Trophoblast cell (in vitro differentiated cells and primary cell): Measurements from ENCODE around the gene MPND.
"Not testable (repeated sequence)": the region's sequence is repeated elsewhere in the genome, so short reads cannot be mapped to it uniquely, and the experiment has no call there.

Source experiments
- DNase-seq, 2 donors: peaks; one replicate each; pipeline ENCODE4 v3.0.0-alpha.2; 2016
- H2AFZ ChIP-seq: 2 replicates; pipeline ENCODE4 v1.6.1; 2013; ENCODE audit warnings: low read length, moderate library complexity, mild to moderate bottlenecking; ENCODE audit not compliant: insufficient read depth, poor library complexity
- H2AK5ac ChIP-seq: 2 replicates; pipeline ENCODE4 v1.6.1; 2013; ENCODE audit warnings: mild to moderate bottlenecking, low read length
- H2BK120ac ChIP-seq: 2 replicates; pipeline ENCODE4 v1.6.1; 2013; ENCODE audit warnings: low read length, mild to moderate bottlenecking, moderate library complexity; ENCODE audit not compliant: insufficient read depth, poor library complexity
- H2BK12ac ChIP-seq: 2 replicates; pipeline ENCODE4 v1.6.1; 2013; ENCODE audit warnings: mild to moderate bottlenecking, low read length, moderate library complexity
- H2BK5ac ChIP-seq: 2 replicates; pipeline ENCODE4 v1.6.1; 2013; ENCODE audit warnings: low read length, low read depth, moderate library complexity, mild to moderate bottlenecking; ENCODE audit not compliant: poor library complexity
- H3K14ac ChIP-seq: 2 replicates; pipeline ENCODE4 v1.6.1; 2013; ENCODE audit warnings: mild to moderate bottlenecking, low read length
- H3K18ac ChIP-seq: 2 replicates; pipeline ENCODE4 v1.6.1; 2013; ENCODE audit warnings: mild to moderate bottlenecking, low read length
- H3K23ac ChIP-seq: 2 replicates; pipeline ENCODE4 v1.6.1; 2013; ENCODE audit warnings: low read length
- H3K27ac ChIP-seq: 2 replicates; pipeline ENCODE4 v1.5.1; 2013; ENCODE audit warnings: low read depth, mild to moderate bottlenecking, inconsistent platforms, low read length, moderate library complexity
- H3K27me3 ChIP-seq: 2 replicates; pipeline ENCODE4 v1.6.1; 2013; ENCODE audit warnings: inconsistent platforms, mild to moderate bottlenecking, low read length, moderate library complexity; ENCODE audit not compliant: insufficient read depth
- H3K36me3 ChIP-seq, 2 experiments: 1 replicate in 1 of 2; 2 replicates in 1 of 2; pipeline ENCODE4 v1.6.1; 2013; ENCODE audit warnings: low read length in 2 of 2, mild to moderate bottlenecking in 2 of 2, moderate library complexity in 1 of 2; ENCODE audit not compliant: insufficient read depth in 2 of 2, control insufficient read depth in 1 of 2
- H3K4ac ChIP-seq: 2 replicates; pipeline ENCODE4 v1.6.1; 2013; ENCODE audit warnings: low read depth, mild to moderate bottlenecking, low read length, moderate library complexity
- H3K4me1 ChIP-seq, 2 experiments: 1 replicate in 1 of 2; 2 replicates in 1 of 2; pipeline ENCODE4 v1.6.1; 2013; ENCODE audit warnings: low read length in 2 of 2, mild to moderate bottlenecking in 2 of 2, moderate library complexity in 1 of 2; ENCODE audit not compliant: insufficient read depth in 2 of 2, control insufficient read depth in 1 of 2
- H3K4me2 ChIP-seq: 2 replicates; pipeline ENCODE4 v1.6.1; 2013; ENCODE audit warnings: inconsistent platforms, mild to moderate bottlenecking, low read length, moderate library complexity
- H3K4me3 ChIP-seq: 2 replicates; pipeline ENCODE4 v1.5.1; 2013; ENCODE audit warnings: mild to moderate bottlenecking, low read depth, low read length, inconsistent platforms
- H3K79me1 ChIP-seq: one replicate; pipeline ENCODE4 v1.6.1; 2013; ENCODE audit warnings: low read length
- H3K79me2 ChIP-seq: 2 replicates; pipeline ENCODE4 v1.6.1; 2013; ENCODE audit warnings: low read length, mild to moderate bottlenecking; ENCODE audit not compliant: control insufficient read depth, insufficient read depth, poor library complexity
- H3K9ac ChIP-seq: 2 replicates; pipeline ENCODE4 v1.6.1; 2013; ENCODE audit warnings: mild to moderate bottlenecking, low read length
- H3K9me3 ChIP-seq: 2 replicates; pipeline ENCODE4 v1.6.1; 2013; ENCODE audit warnings: low read depth, mild to moderate bottlenecking, control low read depth, inconsistent platforms, low read length; ENCODE audit not compliant: insufficient read depth
- H4K12ac ChIP-seq: 2 replicates; pipeline ENCODE4 v1.6.1; 2013; ENCODE audit warnings: low read depth, mild to moderate bottlenecking, low read length, moderate library complexity
- H4K8ac ChIP-seq: 2 replicates; pipeline ENCODE4 v1.6.1; 2013; ENCODE audit warnings: low read depth, mild to moderate bottlenecking, low read length, moderate library complexity
- H4K91ac ChIP-seq: one replicate; pipeline ENCODE4 v1.6.1; 2013; ENCODE audit warnings: low read depth, mild to moderate bottlenecking, low read length, moderate library complexity
- WGBS: extraction: QIAGEN DNeasy Blood & Tissue Kit; methylation state at CpG from one replicate; pipeline ENCODE4 v1.1.7; 2013; ENCODE audit warnings: missing lambda C conversion rate; ENCODE audit not compliant: insufficient read length, insufficient coverage; ENCODE audit errors: extremely low coverage; 5-methylcytosine and 5-hydroxymethylcytosine counted together

MPND gene

GRCh38 chr19:4327252-4327876, 16.0 kb upstream of the MPND start:
- H4K12ac ChIP-seq = no peak overlapping the region
- no peak overlapping the region for H3K9ac ChIP-seq
- H2AK5ac ChIP-seq = no peak overlapping the region
- peaks cover 13 to 15% of the 10 kb centered on the region in 2 experiments for H3K4me1 ChIP-seq
- H3K18ac ChIP-seq = no peak overlapping the region
- no peak overlapping the region for H2BK120ac ChIP-seq
- peak; percentile 48 to 69 for DNase-seq
- peaks cover 14% of the 10 kb centered on the region for H3K9me3 ChIP-seq
- H2BK5ac ChIP-seq = no peak overlapping the region
- H3K4me2 ChIP-seq = peak overlapping the region; percentile 63
- H3K79me2 ChIP-seq = no peaks in the 10 kb centered on the region
- no peak overlapping the region for H2BK12ac ChIP-seq
- no CpG with 5 or more reads among the region's 30 CpGs for WGBS
- peak overlapping the region; percentile 56 for H4K8ac ChIP-seq
- no peak overlapping the region for H3K27ac ChIP-seq
- H3K14ac ChIP-seq = no peak overlapping the region
- H3K36me3 ChIP-seq = peaks cover 2 to 9% of the 10 kb centered on the region in 2 experiments
- H2AFZ ChIP-seq = peak overlapping the region; percentile 50
- no peaks in the 10 kb centered on the region for H3K27me3 ChIP-seq
- H3K23ac ChIP-seq = no peak overlapping the region
- no peak overlapping the region for H4K91ac ChIP-seq
- H3K4me3 ChIP-seq = no peak overlapping the region
- no peaks in the 10 kb centered on the region for H3K79me1 ChIP-seq
- H3K4ac ChIP-seq = no peak overlapping the region

DNA sequence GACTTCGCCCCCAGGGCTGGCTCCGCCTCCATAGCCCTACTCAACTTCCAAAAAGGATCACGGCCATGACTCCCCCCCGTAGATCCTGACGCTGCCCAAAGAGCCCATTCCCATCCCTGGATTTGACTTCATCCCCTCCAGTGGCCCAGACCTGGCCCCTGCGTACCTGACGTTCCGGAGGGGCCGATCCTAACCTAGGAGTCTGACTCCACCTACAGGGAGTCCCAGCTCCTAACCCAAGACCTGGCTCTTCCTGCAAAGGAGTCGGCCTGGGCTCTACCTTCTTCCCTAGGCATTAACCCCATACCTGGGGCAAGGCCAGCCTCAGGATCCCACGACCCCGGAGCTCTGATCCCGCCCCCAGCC, 15.5 kb upstream of the MPND start:
- no peak overlapping the region for H3K4ac ChIP-seq
- H2BK12ac ChIP-seq = peak overlapping the region; percentile 28
- H3K79me2 ChIP-seq = no peaks in the 10 kb centered on the region
- no peak overlapping the region for H3K14ac ChIP-seq
- no peaks in the 10 kb centered on the region for H3K27me3 ChIP-seq
- H3K18ac ChIP-seq = no peak overlapping the region
- peaks cover 2 to 9% of the 10 kb centered on the region in 2 experiments for H3K36me3 ChIP-seq
- peak overlapping the region; percentile 22 for H4K8ac ChIP-seq
- no peak overlapping the region for H3K23ac ChIP-seq
- no peak overlapping the region for H4K91ac ChIP-seq
- DNase-seq = peak in 1 of 2 donors; percentile 68
- H4K12ac ChIP-seq = no peak overlapping the region
- H3K79me1 ChIP-seq = no peaks in the 10 kb centered on the region
- peak overlapping the region; percentile 16 for H3K27ac ChIP-seq
- no peak overlapping the region for H2AK5ac ChIP-seq
- peak overlapping the region; percentile 43 for H3K4me3 ChIP-seq
- peaks cover 13 to 15% of the 10 kb centered on the region in 2 experiments for H3K4me1 ChIP-seq
- H3K4me2 ChIP-seq = peak overlapping the region; percentile 63
- no peak overlapping the region for H3K9ac ChIP-seq
- peak overlapping the region; percentile 50 for H2AFZ ChIP-seq
- WGBS = no CpG with 5 or more reads among the region's 13 CpGs
- H2BK5ac ChIP-seq = no peak overlapping the region
- peak overlapping the region; percentile 50 for H2BK120ac ChIP-seq
- peaks cover 11% of the 10 kb centered on the region for H3K9me3 ChIP-seq

- peak; percentile 77 to 95 for DNase-seq
- no peaks in the 10 kb centered on the region for H3K27me3 ChIP-seq
- H3K4me3 ChIP-seq = peak overlapping the region; percentile 75
- H2BK120ac ChIP-seq = no peak overlapping the region
- H3K27ac ChIP-seq = no peak overlapping the region
- WGBS = no CpG with 5 or more reads among the region's 49 CpGs
- peaks cover 2 to 9% of the 10 kb centered on the region in 2 experiments for H3K36me3 ChIP-seq
- H3K4me1 ChIP-seq = peaks cover 13 to 15% of the 10 kb centered on the region in 2 experiments
- no peak overlapping the region for H4K91ac ChIP-seq
- peaks cover 10% of the 10 kb centered on the region for H3K9me3 ChIP-seq
- no peak overlapping the region for H3K23ac ChIP-seq
- no peaks in the 10 kb centered on the region for H3K79me1 ChIP-seq
- no peak overlapping the region for H2AK5ac ChIP-seq
- H3K4ac ChIP-seq = peak overlapping the region; percentile 31
- H3K14ac ChIP-seq = no peak overlapping the region
- no peak overlapping the region for H2BK5ac ChIP-seq
- H3K9ac ChIP-seq = peak overlapping the region; percentile 77
- H3K4me2 ChIP-seq = peak overlapping the region; percentile 96
- no peak overlapping the region for H4K12ac ChIP-seq
- H3K18ac ChIP-seq = peak overlapping the region; percentile 51
- H2BK12ac ChIP-seq = no peak overlapping the region
- peak overlapping the region; percentile 82 for H2AFZ ChIP-seq
- H4K8ac ChIP-seq = peak overlapping the region; percentile 42
- H3K79me2 ChIP-seq = no peaks in the 10 kb centered on the region
Observed at GRCh38 chr19:4328243-4328990, 14.9 kb upstream of the MPND start.

DNA sequence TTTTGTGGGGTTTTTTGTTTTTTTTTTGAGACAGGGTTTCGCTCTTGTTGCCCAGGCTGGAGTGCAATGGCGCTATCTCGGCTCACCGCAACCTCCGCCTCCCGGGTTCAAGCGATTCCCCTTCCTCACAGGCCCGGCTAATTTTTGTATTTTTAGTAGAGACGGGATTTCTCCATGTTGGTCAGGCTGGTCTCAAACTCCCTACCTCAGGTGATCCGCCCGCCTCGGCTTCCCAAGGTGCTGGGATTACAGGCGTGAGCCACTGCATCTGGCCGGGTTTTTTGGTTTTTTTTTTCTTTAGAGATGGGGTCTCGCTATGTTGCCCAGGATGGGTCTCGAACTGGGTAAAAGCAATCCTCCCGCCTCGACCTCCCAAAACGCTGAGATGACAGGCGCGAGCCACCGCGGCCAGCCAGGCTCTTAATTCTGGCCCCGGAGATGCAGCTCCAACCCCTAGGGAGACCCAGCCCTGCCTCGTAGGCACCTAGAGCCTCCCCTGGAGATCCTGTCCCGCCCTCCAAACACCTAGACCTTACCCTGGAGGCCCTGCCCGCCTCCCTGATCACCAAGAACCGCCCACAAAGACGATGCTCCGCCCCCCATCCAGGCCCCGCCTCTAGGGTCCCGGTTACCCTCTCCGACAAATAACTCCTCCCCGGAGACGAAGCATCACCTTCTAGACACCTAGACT, 14.2 kb upstream of the MPND start:
- not testable (repeated sequence) for H3K27ac ChIP-seq, H3K4me3 ChIP-seq, H2BK120ac ChIP-seq, H3K9ac ChIP-seq, H3K79me2 ChIP-seq, H4K12ac ChIP-seq, H2BK12ac ChIP-seq, H2AK5ac ChIP-seq, H3K4ac ChIP-seq, H3K18ac ChIP-seq, H4K8ac ChIP-seq, H4K91ac ChIP-seq, H3K23ac ChIP-seq, H3K14ac ChIP-seq, H3K36me3 ChIP-seq, H3K9me3 ChIP-seq, H3K79me1 ChIP-seq, H3K27me3 ChIP-seq, H2BK5ac ChIP-seq
- H3K4me2 ChIP-seq = peak overlapping the region; percentile 96
- peaks cover 13 to 15% of the 10 kb centered on the region in 2 experiments for H3K4me1 ChIP-seq
- peak in 1 of 2 donors; percentile 39 for DNase-seq
- H2AFZ ChIP-seq = peak overlapping the region; percentile 82
- no CpG with 5 or more reads among the region's 35 CpGs for WGBS
